K562 (cell line): ENCODE data around the gene FES. TPM values are rescaled to one million over a fixed set of nuclear protein-coding genes. Genes with fewer than 3 reads are reported as not detected.
A peak's percentile ranks its signal among the peaks of the same experiment; 100 is the strongest.

Experiments
- CXXC5 ChIP-seq: fragments of 250-450 bp; sonication (Bioruptor Pico); IDR thresholded peaks from 2 replicates; pipeline ENCODE4 v1.8.0; 2022; ENCODE audit warnings: inconsistent platforms, mild to moderate bottlenecking, moderate library complexity
- HNRNPLL ChIP-seq: fragments of 200-400 bp; formaldehyde crosslinking; IDR thresholded peaks from 2 replicates; pipeline ENCODE4 v1.6.1; 2017; ENCODE audit warnings: low read length, low read depth, mild to moderate bottlenecking; ENCODE audit not compliant: poor library complexity, severe bottlenecking
- MTA3 ChIP-seq: fragments of 450-650 bp; formaldehyde crosslinking; IDR thresholded peaks from 2 replicates; pipeline ENCODE4 v1.6.1; 2017; ENCODE audit warnings: mild to moderate bottlenecking, borderline replicate concordance
- MYNN ChIP-seq, 2 experiments: sonication (generic); formaldehyde crosslinking in 1 of 2; IDR thresholded peaks; 2 replicates each; pipeline versions ENCODE4 v1.5.0 to v1.6.1; 2016 to 2020; ENCODE audit warnings: antibody characterized with exemption in 1 of 2, missing genetic modification reagents in 1 of 2
- NEUROD1 ChIP-seq: fragments of 150-350 bp; IDR thresholded peaks from 2 replicates; pipeline ENCODE4 v1.6.1; 2014; ENCODE audit warnings: borderline replicate concordance, low read length, low read depth; ENCODE audit not compliant: partially characterized antibody
- POLR2A ChIP-seq: fragments of 450-650 bp; conservative IDR thresholded peaks from 2 replicates; pipeline ENCODE4 v1.6.1; 2016
- POLR2AphosphoS5 ChIP-seq: IDR thresholded peaks from 2 replicates; pipeline ENCODE4 v1.6.1; 2011; ENCODE audit warnings: mild to moderate bottlenecking, low read depth, low read length, moderate library complexity; ENCODE audit not compliant: control insufficient read depth, insufficient read depth
- RBFOX2 ChIP-seq: fragments of 200-400 bp; formaldehyde crosslinking; IDR thresholded peaks from 2 replicates; pipeline ENCODE4 v1.6.1; 2017; ENCODE audit warnings: low read depth, mild to moderate bottlenecking, low read length, moderate library complexity
- SUPT5H ChIP-seq: fragments of 450-650 bp; IDR thresholded peaks from 2 replicates; pipeline ENCODE4 v1.6.1; 2016
- ZC3H4 ChIP-seq: sonication (generic); formaldehyde crosslinking; IDR thresholded peaks from 2 replicates; pipeline ENCODE4 v1.9.0; 2021; ENCODE audit warnings: missing genetic modification reagents, borderline replicate concordance
- ZFX ChIP-seq: sonication (generic); formaldehyde crosslinking; IDR thresholded peaks from 2 replicates; pipeline ENCODE4 v1.8.0; 2022; ENCODE audit warnings: mild to moderate bottlenecking, missing genetic modification reagents, moderate library complexity
- ZKSCAN3 ChIP-seq: fragments of 250-450 bp; sonication (Bioruptor Pico); IDR thresholded peaks from 2 replicates; pipeline ENCODE4 v1.4.0; 2020
- ZNF551 ChIP-seq: fragments of 250-450 bp; sonication (Bioruptor Pico); IDR thresholded peaks from 2 replicates; pipeline ENCODE4 v1.5.0; 2021; ENCODE audit warnings: mild to moderate bottlenecking, moderate library complexity
- polyA plus RNA-seq, 8 experiments: library from polyadenylated mRNA; depleted of rRNA in 4 of 8; stranded (reverse) in 5 of 8; unstranded in 3 of 8; fragments of >200 nt; fragmentation: Nextera tagmentation in 2 of 8; fragmentation: Illumina TruSeq in 1 of 8; extraction: Ambion mirVana in 2 of 8; extraction: Trizol in 1 of 8; gene quantifications; 2 replicates each; pipeline versions ENCODE4 v1.2.1 to v1.2.3, GENCODE V29; 2011 to 2014; ENCODE audit warnings: inconsistent platforms in 1 of 8, missing spikeins in 1 of 8
- total RNA-seq, 7 experiments: library from RNA; depleted of rRNA in 6 of 7; stranded (reverse); fragments of >200 nt in 6 of 7; fragmentation: Illumina TruSeq in 2 of 7; extraction: Trizol in 2 of 7; gene quantifications; 2 replicates each; pipeline versions ENCODE4 v1.2.1 to v1.2.3, GENCODE V29; 2011 to 2021; ENCODE audit warnings: low replicate concordance in 1 of 7
- TF ChIP-seq, protein P1 (sequence below): fragments of 450-650 bp; formaldehyde crosslinking; IDR thresholded peaks from 2 replicates; pipeline ENCODE4 v1.4.0; 2022; ENCODE audit warnings: mild to moderate bottlenecking, moderate library complexity
- TF ChIP-seq, protein P2 (sequence below): fragments of 450-650 bp; IDR thresholded peaks from 2 replicates; pipeline ENCODE4 v1.6.1; 2018; ENCODE audit not compliant: partially characterized antibody

The FES gene
- total and polyA plus RNA-seq, 9 of the 15 experiments (the other 6 are each of a cell fraction or from before 2014, with no cell fraction given) = 0.38 to 2.6 (median 0.82) TPM

DNA sequence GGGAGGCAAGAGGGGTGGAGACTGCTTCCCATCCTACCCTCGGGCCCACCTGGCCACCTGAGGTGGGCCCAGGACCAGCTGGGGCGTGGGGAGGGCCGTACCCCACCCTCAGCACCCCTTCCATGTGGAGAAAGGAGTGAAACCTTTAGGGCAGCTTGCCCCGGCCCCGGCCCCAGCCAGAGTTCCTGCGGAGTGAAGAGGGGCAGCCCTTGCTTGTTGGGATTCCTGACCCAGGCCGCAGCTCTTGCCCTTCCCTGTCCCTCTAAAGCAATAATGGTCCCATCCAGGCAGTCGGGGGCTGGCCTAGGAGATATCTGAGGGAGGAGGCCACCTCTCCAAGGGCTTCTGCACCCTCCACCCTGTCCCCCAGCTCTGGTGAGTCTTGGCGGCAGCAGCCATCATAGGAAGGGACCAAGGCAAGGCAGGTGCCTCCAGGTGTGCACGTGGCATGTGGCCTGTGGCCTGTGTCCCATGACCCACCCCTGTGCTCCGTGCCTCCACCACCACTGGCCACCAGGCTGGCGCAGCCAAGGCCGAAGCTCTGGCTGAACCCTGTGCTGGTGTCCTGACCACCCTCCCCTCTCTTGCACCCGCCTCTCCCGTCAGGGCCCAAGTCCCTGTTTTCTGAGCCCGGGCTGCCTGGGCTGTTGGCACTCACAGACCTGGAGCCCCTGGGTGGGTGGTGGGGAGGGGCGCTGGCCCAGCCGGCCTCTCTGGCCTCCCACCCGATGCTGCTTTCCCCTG is 2.2 kb upstream of the FES start (continued):
- TF ChIP-seq ZC3H4 = 0 out of 2 replicates have a peak, but pooled peaks have one; percentile 31
- peak; percentile 32; the same call in 1 of the 2 replicates for TF ChIP-seq POLR2AphosphoS5
- no peak for TF ChIP-seq NEUROD1
- peak; percentile 68 for TF ChIP-seq MYNN (IDR thresholded peaks at IDR 0.05)
- no peak for TF ChIP-seq MYNN (CRISPR knock-in tag; IDR thresholded peaks at IDR 0.05)
- peak; percentile 90 for TF ChIP-seq MTA3
- TF ChIP-seq ZFX = 0 out of 2 replicates have a peak, but pooled peaks have one; percentile 43
- peak; percentile 55 for TF ChIP-seq SUPT5H
- TF ChIP-seq ZKSCAN3 = no peak
- no peak for TF ChIP-seq ZNF551 (CRISPR knock-in tag)
- TF ChIP-seq CXXC5 (CRISPR knock-in tag) = no peak
- TF ChIP-seq POLR2A = peak; percentile 56; the same call in 1 of the 2 replicates
- TF ChIP-seq HNRNPLL = no peak
- TF ChIP-seq, protein P1, sequence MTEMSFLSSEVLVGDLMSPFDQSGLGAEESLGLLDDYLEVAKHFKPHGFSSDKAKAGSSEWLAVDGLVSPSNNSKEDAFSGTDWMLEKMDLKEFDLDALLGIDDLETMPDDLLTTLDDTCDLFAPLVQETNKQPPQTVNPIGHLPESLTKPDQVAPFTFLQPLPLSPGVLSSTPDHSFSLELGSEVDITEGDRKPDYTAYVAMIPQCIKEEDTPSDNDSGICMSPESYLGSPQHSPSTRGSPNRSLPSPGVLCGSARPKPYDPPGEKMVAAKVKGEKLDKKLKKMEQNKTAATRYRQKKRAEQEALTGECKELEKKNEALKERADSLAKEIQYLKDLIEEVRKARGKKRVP (CRISPR knock-in tag) = no peak
- TF ChIP-seq, protein P2, sequence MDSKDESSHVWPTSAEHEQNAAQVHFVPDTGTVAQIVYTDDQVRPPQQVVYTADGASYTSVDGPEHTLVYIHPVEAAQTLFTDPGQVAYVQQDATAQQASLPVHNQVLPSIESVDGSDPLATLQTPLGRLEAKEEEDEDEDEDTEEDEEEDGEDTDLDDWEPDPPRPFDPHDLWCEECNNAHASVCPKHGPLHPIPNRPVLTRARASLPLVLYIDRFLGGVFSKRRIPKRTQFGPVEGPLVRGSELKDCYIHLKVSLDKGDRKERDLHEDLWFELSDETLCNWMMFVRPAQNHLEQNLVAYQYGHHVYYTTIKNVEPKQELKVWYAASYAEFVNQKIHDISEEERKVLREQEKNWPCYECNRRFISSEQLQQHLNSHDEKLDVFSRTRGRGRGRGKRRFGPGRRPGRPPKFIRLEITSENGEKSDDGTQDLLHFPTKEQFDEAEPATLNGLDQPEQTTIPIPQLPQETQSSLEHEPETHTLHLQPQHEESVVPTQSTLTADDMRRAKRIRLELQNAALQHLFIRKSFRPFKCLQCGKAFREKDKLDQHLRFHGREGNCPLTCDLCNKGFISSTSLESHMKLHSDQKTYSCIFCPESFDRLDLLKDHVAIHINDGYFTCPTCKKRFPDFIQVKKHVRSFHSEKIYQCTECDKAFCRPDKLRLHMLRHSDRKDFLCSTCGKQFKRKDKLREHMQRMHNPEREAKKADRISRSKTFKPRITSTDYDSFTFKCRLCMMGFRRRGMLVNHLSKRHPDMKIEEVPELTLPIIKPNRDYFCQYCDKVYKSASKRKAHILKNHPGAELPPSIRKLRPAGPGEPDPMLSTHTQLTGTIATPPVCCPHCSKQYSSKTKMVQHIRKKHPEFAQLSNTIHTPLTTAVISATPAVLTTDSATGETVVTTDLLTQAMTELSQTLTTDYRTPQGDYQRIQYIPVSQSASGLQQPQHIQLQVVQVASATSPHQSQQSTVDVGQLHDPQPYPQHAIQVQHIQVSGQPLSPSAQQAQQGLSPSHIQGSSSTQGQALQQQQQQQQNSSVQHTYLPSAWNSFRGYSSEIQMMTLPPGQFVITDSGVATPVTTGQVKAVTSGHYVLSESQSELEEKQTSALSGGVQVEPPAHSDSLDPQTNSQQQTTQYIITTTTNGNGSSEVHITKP = peak; percentile 20
- TF ChIP-seq RBFOX2 = peak; percentile 58
